HG03565 (cell line): Measurements from ENCODE around the gene OR1I1.
"Not testable (repeated sequence)": the region's sequence is repeated elsewhere in the genome, so short reads cannot be mapped to it uniquely, and the experiment has no call there.

Experiments used
- ATAC-seq: cut with Tn5 transposase; IDR thresholded peaks from one replicate; pipeline ENCODE4 v1.9.1; 2021; ENCODE audit warnings: mild to moderate bottlenecking, moderate library complexity; ENCODE audit not compliant: unreplicated experiment

The OR1I1 gene

GRCh38 chr19:15081911-15082310 lies at the start of gene OR1I1:
OR1I1 (plus strand) TSS chr19:15082211; CDS start chr19:15087066, 4,855 bp downstream.
- ATAC-seq = no peak

GRCh38 chr19:15035795-15036311 lies 46.2 kb upstream of the OR1I1 start:
- ATAC-seq = no peak

DNA sequence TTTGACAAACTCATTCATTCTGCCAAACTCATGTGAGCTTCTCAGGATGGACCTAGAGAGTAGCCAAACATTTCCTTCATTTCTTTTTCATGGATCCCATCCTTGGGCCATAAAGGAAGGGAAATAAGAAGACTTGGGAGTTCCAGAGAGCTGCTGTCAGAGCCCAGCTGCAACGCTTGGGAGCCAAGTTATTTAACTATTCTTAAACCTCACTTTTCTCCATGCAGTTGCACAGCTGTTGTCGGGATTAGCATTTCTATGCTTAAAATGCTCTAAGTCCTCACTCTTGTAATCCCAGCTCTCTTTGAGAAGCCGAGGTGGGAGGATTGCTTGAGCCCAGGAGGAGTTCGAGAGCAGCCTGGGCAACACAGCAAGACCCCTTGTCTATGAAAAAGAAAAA lies 44.4 kb upstream of the OR1I1 start:
- no peak for ATAC-seq

- no peak for ATAC-seq
These were observed 43.7 kb upstream of the OR1I1 start for GRCh38 chr19:15038294-15038693.

- no peak for ATAC-seq
These were observed 40.0 kb upstream of the OR1I1 start for GRCh38 chr19:15042003-15042402.

- ATAC-seq = no peak
These were observed 39.2 kb upstream of the OR1I1 start for GRCh38 chr19:15042826-15043225.

DNA sequence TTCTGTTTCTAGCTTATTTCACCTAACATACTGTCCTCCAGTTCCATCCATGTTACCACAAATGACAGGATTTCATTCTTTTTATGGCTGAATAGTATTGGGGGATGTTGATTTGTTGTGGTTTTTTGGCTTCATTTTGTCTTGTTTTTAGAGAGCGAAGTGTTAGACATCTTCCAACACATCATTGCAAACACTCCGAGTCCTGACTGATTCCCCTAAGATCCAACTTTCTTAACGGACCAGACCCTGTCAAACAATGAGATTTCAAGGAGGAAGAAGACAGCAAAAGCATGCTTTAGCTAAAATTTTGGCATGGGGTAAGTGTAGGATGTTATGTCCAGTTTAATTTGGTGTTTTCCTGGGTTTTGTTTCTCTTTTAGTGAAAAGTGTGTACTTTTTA lies 36.5 kb upstream of the OR1I1 start:
- ATAC-seq = no peak

GRCh38 chr19:15047680-15048079 lies 34.3 kb upstream of the OR1I1 start:
- ATAC-seq = no peak

DNA sequence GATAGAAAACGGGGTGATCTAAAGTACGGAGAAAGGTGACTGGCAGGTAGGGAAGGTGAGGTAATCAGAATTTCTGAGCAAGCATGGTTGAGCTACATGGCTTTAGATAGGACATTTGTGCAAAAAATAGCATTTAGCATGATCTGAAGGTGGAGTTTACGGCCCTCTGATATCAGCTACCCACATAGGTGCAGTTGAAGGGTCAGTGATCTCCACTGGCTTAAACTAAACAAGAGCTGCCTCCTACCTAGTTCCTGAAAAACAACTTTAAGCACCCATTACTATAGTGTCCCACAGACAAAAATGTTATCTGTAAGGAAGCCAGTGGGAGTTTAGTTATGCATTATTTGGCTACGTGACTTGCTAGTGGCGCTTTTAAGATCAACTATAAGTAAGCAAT lies 33.9 kb upstream of the OR1I1 start:
- ATAC-seq = no peak

GRCh38 chr19:15048885-15049541 lies 33.0 kb upstream of the OR1I1 start, which contains the start of gene CASP14:
CASP14 (plus strand) TSS chr19:15049480; CDS start chr19:15052252, 2,772 bp downstream.
- no peak for ATAC-seq

GRCh38 chr19:15050639-15051038 lies 31.4 kb upstream of the OR1I1 start:
- no peak for ATAC-seq

- no peak for ATAC-seq
These were observed 20.0 kb upstream of the OR1I1 start for GRCh38 chr19:15062036-15062435.

GRCh38 chr19:15070386-15070785 lies 11.6 kb upstream of the OR1I1 start:
- ATAC-seq = not testable (repeated sequence)

- no peak for ATAC-seq
These were observed 8.9 kb upstream of the OR1I1 start for GRCh38 chr19:15072930-15073647.

GRCh38 chr19:15074371-15074770 lies 7.6 kb upstream of the OR1I1 start:
- no peak for ATAC-seq

DNA sequence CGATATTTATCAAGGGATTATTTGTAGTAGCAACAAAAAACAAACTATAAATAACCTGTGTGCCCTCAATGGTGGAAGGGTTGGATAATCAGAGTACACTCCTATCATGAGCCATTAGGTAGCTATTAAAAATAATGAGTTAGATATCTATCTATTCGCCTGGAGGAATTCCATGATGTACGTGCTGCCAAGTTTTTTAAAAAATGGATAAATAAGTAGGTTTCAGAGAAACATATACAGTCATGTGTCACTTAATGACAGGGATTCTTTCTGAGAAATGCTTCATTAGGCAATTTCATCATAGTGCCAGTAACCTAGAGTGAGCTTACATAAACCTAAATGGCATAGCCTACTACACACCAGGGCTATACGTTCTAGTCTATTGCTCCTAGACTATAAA lies 6.2 kb upstream of the OR1I1 start:
- no peak for ATAC-seq

DNA sequence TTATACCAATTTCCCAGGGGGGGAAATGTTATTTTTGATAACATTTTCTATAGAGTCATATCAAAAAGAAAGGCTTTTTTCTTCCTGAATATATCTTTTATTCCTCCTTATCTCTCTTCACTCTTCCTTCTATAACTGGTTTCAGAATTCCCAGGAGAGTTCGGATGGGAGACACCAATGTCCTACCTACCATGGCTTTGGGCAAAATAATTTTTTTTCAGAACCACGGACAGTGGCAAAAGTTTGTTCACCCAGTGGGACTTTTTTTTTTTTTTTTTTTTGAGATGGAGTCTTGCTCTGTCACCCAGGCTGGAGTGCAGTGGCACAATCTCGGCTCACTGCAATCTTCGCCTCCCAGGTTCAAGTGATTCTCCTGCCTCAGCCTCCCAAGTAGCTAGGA lies 2.0 kb upstream of the OR1I1 start:
- ATAC-seq = not testable (repeated sequence)

DNA sequence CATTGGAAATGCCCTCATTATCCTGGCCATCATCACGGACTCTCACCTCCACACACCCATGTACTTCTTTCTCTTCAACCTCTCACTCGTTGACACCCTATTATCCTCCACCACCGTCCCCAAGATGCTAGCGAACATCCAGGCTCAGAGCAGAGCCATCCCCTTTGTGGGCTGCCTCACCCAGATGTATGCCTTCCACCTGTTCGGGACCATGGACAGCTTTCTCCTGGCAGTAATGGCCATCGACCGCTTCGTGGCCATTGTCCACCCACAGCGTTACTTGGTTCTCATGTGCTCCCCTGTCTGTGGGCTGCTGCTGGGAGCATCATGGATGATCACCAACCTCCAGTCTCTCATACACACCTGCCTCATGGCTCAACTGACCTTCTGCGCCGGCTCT lies 5.2 kb downstream of the OR1I1 start:
- no peak for ATAC-seq

DNA sequence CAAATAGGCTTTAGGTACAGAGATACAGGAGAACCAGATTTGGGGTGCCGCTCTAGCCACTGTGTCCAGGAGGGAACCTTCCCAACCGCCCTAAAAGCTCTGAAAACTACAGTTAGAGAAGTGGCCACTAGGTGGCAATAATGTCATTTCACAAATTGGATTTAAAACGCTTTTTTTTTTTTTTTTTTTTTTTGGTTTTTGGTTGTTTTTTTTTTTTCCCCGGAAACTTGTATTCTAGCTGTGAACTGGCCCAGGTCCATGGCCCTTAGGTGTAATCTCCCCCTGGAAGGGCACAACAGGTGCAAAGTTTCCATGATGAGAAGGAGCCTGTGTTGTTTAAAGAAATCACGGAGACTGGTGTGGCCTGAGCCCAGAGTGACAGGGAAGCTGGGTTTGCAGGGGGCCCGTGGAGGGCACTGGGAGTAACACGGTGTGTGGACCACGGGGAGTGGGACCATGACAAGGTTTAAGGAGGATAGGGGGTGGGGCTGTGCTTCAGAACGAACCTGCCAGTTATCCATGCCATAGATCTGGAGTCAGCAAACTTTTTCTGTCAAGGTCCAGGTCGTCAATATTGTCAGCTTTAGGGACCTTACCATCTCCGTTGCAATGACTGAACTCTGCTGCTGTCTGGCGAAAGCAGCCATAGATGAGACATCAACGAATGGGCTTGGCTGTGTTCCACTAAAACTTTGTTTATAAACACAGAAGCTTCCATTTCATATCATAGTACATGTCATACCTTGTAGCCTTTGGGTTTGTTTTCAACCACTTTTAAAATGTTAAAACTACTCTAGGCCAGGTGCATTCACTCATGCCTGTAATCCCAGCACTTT lies 10.1 kb downstream of the OR1I1 start:
- ATAC-seq = no peak

- no peak for ATAC-seq
These were observed 11.0 kb downstream of the OR1I1 start for GRCh38 chr19:15093001-15093400.

GRCh38 chr19:15096223-15096622 lies 14.2 kb downstream of the OR1I1 start:
- no peak for ATAC-seq
